Tibial nerve (tissue), 4 donors: ENCODE measurements around the gene DPEP2.

ENCODE experiments used
- EP300 ChIP-seq, 2 donors: sonication (generic); formaldehyde crosslinking; IDR thresholded peaks; one replicate each; pipeline ENCODE4 v1.6.1; 2017; ENCODE audit warnings: antibody characterized with exemption in 2 of 2, mild to moderate bottlenecking in 1 of 2
- POLR2A ChIP-seq, 2 donors: fragments of 450-650 bp; IDR thresholded peaks; one replicate each; pipeline ENCODE4 v1.6.1; 2017; ENCODE audit warnings: antibody characterized with exemption in 2 of 2, mild to moderate bottlenecking in 2 of 2, moderate library complexity in 2 of 2
- TF ChIP-seq, protein P1 (sequence below), 5 experiments: fragments of 200-600 bp in 3 of 5; fragments of 450-650 bp in 2 of 5; sonication (generic) in 3 of 5; IDR thresholded peaks; one replicate each; pipeline ENCODE4 v1.5.1; 2016 to 2019; ENCODE audit warnings: antibody characterized with exemption in 5 of 5, mild to moderate bottlenecking in 3 of 5, moderate library complexity in 2 of 5

DNA sequence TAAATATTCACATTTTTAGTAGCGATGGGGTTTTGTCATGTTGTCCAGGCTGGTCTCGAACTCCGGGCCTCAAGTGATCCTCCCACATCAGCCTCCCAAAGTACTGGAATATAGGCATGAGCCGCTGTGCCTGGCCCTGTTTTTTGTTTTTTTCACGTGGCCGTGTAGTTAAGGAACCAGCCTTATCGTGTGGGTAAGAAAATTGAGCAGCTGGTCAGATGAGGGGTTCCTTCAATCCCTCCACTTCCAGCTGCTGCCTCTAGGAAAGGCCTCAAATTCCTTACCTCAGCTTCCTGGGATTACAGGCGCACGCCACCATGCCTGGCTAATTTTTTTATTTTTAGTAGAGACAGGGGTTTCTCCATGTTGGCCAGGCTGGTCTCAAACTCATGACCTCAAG, 5.9 kb upstream of the DPEP2 start:
- TF ChIP-seq EP300 (IDR thresholded peaks at IDR 0.05) (no peak), POLR2A (IDR thresholded peaks at IDR 0.05) (no peak)
- TF ChIP-seq, protein P1, sequence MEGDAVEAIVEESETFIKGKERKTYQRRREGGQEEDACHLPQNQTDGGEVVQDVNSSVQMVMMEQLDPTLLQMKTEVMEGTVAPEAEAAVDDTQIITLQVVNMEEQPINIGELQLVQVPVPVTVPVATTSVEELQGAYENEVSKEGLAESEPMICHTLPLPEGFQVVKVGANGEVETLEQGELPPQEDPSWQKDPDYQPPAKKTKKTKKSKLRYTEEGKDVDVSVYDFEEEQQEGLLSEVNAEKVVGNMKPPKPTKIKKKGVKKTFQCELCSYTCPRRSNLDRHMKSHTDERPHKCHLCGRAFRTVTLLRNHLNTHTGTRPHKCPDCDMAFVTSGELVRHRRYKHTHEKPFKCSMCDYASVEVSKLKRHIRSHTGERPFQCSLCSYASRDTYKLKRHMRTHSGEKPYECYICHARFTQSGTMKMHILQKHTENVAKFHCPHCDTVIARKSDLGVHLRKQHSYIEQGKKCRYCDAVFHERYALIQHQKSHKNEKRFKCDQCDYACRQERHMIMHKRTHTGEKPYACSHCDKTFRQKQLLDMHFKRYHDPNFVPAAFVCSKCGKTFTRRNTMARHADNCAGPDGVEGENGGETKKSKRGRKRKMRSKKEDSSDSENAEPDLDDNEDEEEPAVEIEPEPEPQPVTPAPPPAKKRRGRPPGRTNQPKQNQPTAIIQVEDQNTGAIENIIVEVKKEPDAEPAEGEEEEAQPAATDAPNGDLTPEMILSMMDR (IDR thresholded peaks at IDR 0.05): no peak
